Fibroblast of skin of right biceps (primary cell): ENCODE measurements around the gene MGAM2.
"Not testable (repeated sequence)": the region's sequence is repeated elsewhere in the genome, so short reads cannot be mapped to it uniquely, and the experiment has no call there.

ENCODE experiments used
- DNase-seq: peaks from one replicate; pipeline ENCODE4 v3.0.0-alpha.2; 2013

Gene MGAM2

DNA sequence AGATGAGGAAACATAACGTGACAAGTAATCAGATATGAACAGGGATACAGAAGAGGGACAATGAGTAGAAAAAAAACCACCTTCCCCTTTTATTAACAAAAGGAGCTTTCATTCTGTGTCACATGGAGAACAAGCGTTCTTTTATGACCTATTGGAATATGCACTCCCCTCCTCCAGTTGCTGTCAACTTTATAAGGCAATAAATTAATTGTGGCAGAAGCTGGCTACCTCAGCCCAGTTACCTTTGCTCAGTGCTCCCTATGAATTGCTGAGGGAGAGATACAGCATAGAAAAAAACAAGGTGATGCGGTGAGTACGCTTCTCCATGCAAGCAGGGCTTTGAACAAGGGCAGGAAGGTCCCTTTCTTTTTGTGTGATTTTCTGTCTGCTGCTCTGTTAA lies at the start of gene MGAM2:
TSS of gene MGAM2 (plus strand) at position 220 of the 400 bp plus-strand sequence. CDS start 5,156 bp downstream, outside the sequence.
- DNase-seq: no peak

- no peak for DNase-seq
Measured at GRCh38 chr7:142063551-142064442, 47.7 kb upstream of the MGAM2 start.

GRCh38 chr7:142066536-142066935 lies 45.0 kb upstream of the MGAM2 start:
- DNase-seq: no peak

- DNase-seq: no peak
Measured at GRCh38 chr7:142077762-142078161, 33.8 kb upstream of the MGAM2 start.

- no peak for DNase-seq
Measured at GRCh38 chr7:142083605-142084004, 27.9 kb upstream of the MGAM2 start.

GRCh38 chr7:142085428-142085827 lies 26.1 kb upstream of the MGAM2 start:
- DNase-seq: no peak

DNA sequence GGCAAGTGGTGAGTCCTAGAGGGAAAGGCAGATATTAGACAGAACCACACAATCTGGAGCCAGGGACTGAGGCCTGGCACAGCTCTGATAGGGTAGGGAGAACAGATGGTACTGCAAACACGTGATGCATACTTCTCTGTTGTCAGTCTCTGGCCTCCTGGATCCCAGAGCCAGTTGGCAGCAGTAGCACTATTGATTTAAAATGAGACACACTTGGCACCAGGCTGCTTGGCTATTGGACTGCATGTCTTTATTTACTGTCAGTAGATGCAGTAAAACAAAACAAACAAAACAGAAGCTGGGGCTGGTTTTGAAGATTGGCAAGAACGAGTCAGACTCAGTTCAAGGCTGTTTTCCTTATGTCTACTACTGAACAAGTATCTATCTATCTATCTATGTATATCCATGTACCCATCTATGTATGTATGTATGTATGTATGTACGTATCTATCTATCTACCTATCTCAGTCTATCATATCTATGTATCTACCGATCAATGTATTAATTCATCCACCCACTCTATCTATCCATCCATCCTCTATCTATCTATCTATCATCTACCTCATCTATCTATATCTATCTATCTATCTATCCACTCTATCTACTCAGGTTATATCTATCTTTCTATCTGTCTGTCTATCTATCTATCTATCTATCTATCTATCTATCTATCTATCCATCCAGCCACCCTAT lies 23.4 kb upstream of the MGAM2 start:
- DNase-seq: no peak

DNA sequence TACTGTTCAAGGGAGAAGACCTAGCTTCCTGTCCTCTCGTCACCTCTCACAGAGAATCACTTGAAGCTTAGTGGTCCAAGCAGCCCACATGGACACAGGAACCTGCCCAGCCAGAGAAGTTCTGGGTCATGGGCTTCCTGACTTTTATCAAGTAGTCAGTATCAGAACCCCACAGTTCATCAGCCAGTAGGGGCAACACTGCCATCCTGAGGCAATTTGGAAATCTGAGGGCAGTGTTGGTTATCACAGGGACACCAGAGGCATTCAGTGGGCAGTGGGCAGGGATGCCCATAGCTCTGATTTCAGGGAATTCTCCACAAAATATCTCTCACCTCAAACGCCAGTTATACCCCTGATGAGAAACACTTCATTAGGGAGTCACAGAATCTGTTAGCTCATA lies 22.5 kb upstream of the MGAM2 start:
- DNase-seq: no peak

DNA sequence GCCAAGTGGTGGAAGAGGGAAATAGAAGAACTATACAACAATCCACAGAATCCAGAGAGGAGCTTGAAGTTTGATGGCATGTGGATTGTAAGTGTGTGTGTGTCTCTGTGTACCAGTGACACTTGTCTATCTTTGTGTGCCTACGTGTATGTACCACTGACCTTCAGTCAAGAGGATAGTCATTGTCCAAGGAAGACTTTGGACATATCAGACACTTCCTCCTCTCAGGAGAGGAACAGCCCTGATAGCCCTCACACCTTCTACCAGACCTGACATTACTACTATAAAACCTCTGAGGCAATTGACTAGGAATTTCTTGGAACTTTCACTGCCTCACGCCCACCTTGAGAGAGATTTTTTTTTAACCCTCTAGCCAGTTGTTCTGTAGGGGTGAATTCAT lies 19.6 kb upstream of the MGAM2 start:
- DNase-seq: no peak

DNA sequence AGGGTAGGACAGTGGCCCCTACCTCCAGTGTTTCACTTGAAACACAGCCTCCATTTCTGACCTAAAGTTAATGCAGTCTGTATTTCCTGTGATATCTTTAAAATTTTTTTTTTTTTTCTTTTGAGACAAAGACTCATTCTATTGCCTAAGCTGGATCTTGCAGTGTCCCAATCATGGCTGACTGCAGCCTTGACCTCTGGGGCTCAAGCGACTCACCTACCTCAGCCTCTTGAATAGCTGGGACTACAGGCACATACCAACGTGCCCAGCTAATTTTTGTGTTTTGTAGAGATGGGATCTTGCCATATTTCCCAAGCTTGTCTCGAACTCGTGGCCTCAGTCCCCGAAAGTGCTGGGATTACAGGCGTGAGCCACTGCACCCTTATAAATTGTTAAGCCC lies 16.7 kb upstream of the MGAM2 start:
- no peak for DNase-seq

DNA sequence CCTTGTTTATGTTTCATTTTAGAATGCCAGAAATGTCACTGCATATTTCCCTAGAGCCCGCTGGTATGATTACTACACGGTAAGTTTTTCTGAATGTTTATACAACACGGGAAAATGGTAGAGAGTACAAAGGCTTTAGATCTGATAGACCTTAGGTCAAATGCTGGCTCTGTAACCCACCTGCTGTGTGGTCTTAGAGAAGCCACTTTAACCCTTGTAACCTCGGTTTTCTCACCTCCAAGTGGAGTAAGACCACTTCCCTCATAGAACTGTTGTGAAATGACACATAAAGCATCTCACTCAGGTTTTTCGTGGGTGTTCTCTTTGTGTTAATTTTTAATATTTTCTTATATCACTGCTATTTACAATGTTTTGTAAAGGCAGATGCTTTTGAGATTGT lies 13.9 kb upstream of the MGAM2 start:
- DNase-seq: no peak

DNA sequence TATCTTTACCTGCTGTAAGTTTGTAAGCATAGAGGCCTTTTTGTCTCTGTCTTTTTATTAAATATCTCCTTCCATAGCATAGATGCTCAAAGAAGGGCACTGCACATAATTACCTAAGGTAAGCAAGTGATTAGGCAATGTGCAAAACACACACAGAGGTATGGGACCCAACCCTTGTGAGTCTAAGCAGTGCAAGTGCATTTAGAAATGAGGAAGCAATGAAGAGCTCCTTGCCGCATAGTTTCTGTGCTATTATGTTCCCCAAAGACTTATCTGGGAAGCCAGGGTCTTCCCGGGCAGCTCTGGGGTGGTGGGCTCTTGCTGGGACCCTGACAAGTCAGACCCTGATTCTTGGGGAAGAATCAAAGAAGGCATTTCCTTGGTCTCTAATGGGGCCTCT lies 13.5 kb upstream of the MGAM2 start:
- no peak for DNase-seq

GRCh38 chr7:142099347-142099746 lies 12.2 kb upstream of the MGAM2 start:
- DNase-seq: not testable (repeated sequence)

DNA sequence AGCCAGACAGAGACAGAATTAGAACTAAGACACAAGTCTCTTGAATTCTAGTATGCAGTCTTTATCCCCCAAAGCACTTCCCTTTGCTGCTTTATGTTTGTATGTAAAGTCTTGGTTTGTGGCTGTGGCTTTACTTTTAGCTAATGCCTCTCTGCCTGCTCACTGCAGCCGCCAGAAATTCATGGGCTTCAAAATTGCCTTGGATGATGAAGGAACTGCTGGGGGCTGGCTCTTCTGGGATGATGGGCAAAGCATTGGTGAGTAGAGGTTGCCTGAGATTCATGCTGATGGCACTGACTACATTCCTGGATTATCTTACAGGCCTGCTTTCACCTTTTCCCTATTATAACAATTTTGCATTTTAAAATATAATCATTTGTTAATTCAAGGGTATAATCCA lies 10.9 kb upstream of the MGAM2 start:
- no peak for DNase-seq

DNA sequence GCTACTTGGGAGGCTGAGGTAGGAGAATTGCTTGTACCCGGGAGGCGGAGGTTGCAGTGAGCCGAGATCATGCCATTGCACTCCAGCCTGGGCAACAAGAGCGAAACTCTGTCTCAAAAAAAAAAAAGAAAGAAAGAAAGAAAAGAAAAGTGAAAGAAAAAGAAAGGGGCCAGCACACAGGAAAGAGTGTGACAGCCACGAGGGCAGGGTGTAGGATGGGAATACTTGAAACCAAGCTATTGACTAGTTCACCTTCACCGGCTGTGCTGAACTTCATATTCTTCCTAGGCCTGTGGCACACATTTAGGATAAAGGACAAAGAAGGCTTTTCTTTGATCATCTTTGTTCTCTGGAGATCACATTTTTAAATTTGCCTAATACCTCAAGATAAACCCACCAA lies 9.7 kb upstream of the MGAM2 start:
- not testable (repeated sequence) for DNase-seq

DNA sequence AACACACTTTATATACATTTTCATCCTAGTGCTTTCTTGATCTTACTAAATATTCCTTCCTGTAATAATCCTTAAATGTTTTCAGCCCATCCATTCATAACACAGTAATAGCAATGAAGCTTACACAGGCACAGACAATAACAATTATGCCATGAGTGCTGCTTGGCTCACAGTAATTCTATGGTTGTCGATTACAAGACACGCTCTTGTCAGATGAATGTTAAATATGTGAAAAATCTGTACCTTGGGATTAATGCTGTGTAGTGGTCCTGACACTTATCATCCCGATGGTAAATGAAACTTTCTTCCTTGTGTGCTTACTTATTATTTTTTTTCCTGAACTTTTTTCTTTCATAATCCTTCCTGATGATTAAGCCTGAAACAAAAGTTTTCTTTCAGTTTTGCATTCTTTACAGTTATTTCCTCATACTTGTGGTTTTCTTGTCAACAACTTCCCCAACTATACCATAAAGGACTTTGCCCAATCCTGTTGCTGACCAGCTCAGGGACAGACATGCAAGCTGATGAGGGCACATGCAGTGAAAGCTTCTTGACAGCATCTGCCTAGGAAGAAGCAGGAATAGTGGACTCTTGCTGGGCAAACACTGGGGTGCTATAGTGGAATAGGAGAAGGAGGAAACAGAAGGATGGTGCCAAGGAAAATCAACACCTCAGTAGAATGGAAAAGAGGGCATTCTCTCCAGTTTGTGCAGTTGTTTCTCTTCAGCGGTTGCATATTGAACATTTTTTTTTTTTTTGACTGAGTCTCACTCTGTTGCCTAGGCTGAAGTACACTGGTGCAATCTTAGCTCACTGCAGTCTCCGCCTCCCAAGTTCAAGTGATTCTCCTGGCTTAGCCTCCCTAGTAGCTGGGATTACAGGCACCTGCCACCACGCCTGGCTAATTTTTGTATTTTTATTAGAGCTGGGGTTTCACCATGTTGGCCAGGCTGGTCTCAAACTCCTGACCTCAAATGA lies 6.7 kb upstream of the MGAM2 start:
- no peak for DNase-seq

- DNase-seq: no peak
Measured at GRCh38 chr7:142108728-142109505, 2.6 kb upstream of the MGAM2 start.

DNA sequence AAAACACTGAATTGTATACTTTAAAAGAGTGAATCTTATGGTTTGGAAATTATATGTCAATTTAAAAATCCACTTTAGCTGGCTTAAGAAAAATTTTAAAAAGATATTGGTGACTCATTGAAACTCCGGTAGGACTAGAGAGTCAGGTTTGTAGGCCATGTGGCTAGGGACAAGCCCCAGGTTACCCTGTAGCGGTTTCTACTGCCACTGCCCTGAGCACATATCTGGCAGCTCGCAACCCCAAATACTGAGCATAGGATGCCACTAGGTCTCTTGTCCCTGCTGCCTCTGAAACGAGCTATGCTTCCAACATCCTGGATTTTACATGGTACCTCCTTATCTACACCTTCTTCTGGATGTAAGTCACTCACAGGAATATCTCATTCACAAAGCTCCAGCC lies 1.4 kb upstream of the MGAM2 start:
- DNase-seq: no peak

DNA sequence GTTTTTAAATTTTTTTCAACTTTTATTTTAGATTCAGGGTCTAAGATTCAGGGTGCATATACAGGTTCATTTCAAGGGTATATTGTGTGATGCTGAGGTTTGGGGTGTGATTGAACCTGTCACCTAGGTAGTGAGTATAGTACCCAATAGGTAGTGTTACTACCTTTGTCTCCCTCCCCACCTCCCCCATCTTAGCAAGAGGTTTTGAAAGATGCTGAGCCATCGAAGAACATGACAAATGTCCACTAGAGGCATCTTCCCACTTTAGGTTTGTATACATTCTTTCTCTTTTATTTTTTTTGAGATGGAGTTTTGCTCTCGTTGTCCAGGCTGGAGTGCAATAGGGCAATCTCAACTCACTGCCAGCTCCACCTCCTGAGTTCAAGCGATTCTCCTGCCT lies 880 bp upstream of the MGAM2 start:
- no peak for DNase-seq

DNA sequence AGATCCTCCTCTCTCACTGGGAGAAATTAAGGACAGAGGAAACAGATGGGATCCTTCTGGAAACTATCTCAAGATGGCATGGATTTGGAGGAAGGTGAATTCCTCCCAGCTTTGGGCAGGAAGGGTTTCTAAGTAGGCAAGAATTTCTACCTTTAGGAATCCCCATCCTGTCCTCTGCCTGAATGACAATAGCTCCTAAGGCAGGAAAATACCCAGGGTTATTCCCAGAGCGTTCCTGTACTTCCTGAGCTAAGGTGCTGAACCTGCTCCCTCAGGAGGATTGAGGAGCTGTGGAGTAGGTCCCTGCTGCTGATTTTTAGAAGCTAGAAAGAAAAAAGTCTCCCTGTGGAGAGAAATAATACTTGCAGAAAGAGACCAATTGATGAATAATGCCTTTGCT lies 568 bp downstream of the MGAM2 start:
- no peak for DNase-seq

- no peak for DNase-seq
Measured at GRCh38 chr7:142114207-142114606, 2.7 kb downstream of the MGAM2 start.

DNA sequence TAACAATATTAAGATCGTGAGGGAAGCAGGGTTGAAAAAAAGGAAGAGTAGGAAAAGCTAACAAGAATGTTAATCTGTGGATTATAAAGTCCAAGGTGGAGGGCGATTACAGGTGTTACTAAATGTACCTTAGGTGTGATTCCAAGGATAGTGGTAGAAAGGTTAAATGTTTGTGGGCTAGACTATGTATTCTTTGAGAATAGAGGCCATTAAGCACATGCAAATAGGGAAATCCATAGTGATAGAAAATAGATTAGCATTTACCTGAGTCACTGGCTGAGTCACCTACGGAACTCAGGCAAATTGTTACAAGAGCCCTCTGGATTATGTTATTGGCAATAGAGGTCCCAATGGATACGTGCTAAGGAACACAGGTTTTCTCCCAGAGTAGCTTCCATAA lies 9.0 kb downstream of the MGAM2 start:
- no peak for DNase-seq
